GM19397 (cell line): ENCODE data around the gene PHF5A.
A peak's percentile ranks its signal among the peaks of the same experiment; 100 is the strongest.

Source experiments
- ATAC-seq: cut with Tn5 transposase; IDR thresholded peaks from one replicate; pipeline ENCODE4 v1.9.1; 2021; ENCODE audit warnings: mild to moderate bottlenecking, moderate library complexity; ENCODE audit not compliant: unreplicated experiment

The PHF5A gene, protein sequence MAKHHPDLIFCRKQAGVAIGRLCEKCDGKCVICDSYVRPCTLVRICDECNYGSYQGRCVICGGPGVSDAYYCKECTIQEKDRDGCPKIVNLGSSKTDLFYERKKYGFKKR

DNA sequence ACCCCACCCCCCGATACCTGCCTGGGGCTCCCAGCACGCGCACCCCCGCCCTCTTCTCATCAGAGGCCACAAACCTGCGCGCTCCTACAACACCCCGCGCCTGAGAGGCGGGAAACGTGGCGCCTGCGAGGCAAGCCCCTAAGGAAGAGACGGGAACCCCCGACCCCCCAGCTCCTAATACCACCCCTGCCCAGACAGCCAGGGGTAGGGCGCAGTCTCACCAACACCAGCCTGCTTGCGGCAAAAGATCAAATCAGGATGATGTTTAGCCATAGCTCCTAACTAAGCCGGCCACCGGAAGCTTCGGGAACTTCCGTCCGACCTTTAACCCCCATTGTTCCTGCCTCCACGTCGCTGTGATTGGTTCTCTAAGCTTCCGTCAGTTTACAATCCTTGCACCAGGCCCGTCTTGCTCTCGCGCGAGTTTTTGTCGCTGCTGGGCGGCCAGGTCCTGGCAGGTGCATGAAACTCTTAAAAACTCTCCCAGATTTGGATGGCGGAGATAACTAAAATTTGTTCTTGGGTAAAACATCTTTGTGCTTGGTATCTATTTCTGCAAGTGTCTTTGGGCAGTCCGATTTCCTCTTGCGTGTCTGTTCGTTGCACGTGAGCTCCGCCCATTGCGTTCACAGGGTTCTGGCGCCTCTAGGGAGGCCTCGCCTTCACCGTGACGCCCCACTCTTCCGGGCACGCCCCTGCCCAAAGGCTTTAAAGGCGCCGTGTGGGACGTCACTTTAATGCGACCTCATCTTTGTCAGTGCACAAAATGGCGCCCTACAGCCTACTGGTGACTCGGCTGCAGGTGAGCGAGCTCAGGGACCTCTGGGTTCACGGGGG lies at the start of gene PHF5A, which contains the start of gene ACO2:
Gene PHF5A, minus strand, starts transcription at position 312 of the 837 bp plus-strand sequence. Its CDS starts 39 bp downstream, at position 273.
Gene ACO2, plus strand, starts transcription at position 737 of the 837 bp plus-strand sequence. Its CDS starts 30 bp downstream, at position 767.
- peak; percentile 89 for ATAC-seq

DNA sequence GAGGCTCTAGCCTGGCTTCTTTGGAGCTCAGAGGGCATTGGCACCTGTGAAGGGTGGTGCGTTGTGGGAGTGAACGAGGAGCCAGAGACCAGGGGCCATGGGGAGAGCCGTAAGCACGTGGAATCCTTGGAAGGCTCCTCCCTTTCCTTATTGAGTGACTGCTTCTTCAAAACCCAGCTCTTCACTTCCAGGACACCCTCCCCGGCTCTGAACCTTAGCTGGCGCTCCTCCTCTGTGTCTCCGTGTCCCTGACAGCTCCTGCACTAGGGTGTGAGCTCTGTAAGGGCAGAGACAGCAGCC lies 49.5 kb upstream of the PHF5A start:
- no peak for ATAC-seq

DNA sequence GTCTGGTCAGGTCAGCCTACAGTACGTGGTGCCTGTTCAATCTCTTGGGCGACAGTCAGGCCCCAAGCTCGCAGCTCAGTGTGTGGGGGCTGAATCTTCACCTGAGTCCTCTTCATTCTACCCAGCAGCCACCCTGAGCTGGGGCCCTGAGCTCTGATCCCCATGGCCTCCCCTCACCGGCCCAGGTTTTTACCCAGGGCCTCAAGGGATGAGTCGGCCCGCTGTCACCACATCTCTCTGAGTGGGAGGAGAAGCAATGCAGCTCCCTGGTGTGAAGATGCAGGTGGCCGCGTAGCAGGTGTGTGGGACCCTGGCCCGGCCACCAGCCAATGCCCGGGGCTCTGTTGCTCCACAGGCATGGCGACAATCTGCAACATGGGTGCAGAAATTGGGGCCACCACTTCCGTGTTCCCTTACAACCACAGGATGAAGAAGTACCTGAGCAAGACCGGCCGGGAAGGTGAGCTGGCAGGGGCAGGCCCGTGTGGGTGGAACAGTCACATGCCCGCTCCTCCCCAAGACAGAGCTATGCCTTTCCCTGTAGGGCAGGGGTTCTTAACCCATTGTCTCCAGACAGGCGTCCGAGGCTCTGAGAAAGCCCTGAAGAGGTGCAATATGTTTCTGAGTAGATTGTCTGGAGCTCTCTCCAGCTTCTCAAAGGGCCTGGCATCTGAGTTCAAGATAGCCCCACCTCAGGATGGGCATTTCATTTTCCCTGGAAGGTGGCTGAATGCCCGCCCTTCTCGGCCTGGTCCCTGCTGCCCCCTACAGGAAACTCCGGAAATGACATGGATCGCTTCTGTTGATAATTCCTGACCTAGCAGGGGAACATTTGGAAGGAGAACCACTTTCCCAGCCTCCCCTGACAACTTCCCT lies 48.9 kb upstream of the PHF5A start:
- no peak for ATAC-seq

DNA sequence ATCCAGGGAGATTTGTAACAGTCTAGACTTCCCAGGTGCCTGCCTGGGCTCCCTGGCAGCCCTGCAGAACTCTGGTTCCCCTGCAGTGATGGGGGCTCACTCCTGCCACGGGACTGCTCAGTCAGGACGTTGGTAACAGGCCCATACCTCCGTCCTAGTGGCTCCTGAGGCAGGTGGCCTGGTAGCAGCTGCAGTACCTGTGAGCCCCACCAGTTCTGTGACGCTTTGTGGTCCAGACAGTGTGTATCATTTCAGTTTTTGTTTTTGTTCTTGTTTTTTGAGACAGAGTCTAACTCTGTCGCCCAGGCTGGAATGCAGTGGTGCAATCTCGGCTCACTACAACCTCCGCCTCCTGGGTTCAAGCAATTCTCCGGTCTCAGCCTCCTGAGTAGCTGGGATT lies 48.0 kb upstream of the PHF5A start:
- ATAC-seq, result no peak

GRCh38 chr22:41513391-41513790 lies 44.9 kb upstream of the PHF5A start:
- no peak for ATAC-seq

DNA sequence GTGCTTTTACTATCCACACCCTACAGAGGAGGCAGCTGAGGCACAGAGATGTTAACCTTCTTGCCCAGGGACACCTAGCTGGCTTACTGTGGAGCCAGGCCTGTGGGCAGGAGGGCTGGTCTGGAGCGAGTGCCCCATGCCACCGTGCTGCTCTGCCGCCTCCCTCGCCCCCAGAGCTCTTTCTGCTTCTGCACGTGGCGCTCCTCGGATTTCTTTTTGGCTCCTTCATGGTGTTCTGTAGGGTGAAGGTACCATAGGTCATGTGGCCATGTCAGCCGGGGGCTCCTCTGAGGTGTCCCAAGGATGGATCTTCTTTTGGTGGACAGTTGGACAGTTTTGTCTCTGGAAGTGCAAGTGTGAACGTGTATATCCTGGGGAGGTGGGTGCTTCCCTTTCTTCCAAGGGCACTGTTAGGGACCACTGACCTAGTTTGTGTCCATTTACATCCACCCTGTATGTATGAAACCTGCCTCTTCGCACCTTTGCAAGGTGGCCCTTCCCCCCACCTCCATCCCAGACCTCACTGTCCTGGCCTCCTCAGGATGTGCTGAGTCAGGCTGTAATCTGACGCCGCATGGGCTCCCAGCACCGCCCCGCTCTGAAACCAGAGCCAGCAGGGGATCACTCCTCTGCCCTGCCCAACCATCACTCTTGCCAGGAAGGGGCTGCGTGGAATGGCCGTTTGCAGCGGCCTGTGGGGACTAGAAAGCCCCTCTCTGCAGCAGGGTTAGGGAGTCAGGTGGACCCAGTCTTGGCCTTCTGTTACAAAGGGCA lies 44.1 kb upstream of the PHF5A start:
- no peak for ATAC-seq

GRCh38 chr22:41511521-41511968 lies 43.1 kb upstream of the PHF5A start:
- ATAC-seq, result no peak

- ATAC-seq, result no peak
These were observed 40.3 kb upstream of the PHF5A start for GRCh38 chr22:41508770-41509170.

- ATAC-seq, result no peak
These were observed 39.0 kb upstream of the PHF5A start for GRCh38 chr22:41507330-41508063.

GRCh38 chr22:41505511-41506220 lies 37.2 kb upstream of the PHF5A start:
- ATAC-seq, result no peak

DNA sequence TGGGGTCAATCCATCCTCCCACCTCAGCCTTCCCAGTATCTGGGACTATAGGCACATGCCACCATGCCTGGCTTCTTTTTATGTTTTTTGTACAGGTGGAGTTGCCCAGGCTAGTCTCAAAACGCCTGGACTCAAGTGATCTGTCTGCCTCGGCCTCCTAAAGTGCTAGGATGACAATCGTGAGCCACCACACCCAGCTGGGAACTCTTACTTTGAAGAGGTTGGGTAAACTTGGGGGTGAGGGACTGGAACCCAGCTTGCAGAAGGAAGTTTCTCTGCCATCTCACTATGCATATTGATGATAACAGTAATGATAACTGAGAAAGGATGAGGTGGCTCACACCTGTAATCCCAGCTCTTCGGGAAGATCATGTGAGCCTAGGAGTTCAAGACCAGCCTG lies 36.3 kb upstream of the PHF5A start:
- ATAC-seq, result no peak

- ATAC-seq, result no peak
These were observed 35.9 kb upstream of the PHF5A start for GRCh38 chr22:41504397-41504796.

GRCh38 chr22:41501209-41501608 lies 32.7 kb upstream of the PHF5A start:
- ATAC-seq, result no peak

DNA sequence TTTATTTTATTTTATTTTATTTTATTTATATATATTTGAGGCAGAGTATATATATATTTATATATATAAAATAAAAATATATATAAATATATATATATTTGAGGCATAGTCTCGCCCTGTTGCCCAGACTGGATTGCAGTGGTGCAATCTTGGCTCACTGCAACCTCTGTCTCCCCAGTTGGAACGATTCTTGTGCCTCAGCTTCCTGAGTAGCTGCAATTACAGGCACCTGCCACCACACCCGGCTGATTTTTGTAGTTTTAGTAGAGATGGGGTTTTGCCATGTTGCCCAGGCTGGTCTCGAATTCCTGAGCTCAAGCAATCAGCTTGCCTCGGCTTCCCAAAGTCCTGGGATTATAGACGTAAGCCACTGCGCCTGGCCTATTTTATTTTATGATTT lies 31.8 kb upstream of the PHF5A start:
- no peak for ATAC-seq

DNA sequence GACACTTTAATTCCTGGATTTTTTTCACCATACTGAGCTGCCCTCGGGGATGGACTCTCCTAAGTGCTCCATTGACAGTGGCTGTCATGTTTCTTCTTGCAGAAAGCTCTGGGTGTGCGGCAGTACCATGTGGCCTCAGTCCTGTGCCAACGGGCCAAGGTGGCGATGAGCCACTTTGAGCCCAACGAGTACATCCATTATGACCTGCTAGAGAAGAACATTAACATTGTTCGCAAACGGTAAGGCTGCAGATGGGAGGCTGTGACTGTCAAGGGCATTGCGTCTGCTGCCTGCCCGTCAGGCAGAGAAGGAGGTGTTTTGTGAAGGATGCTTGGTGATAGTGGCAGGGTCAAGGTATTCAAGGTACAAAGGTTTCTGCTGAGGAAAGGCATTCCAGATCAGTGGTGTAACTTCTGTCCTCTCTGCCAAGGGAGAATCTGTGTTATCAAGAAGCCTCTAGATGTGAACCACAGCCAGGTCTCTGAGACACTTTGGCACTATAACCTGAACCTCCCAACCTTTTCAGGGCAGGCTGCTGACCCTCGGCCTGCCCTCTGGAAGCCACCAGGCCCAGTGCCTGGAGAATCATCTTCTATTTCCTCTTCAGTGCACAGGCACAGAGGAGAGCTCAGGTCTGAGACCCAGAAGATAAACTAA lies 31.3 kb upstream of the PHF5A start:
- no peak for ATAC-seq

DNA sequence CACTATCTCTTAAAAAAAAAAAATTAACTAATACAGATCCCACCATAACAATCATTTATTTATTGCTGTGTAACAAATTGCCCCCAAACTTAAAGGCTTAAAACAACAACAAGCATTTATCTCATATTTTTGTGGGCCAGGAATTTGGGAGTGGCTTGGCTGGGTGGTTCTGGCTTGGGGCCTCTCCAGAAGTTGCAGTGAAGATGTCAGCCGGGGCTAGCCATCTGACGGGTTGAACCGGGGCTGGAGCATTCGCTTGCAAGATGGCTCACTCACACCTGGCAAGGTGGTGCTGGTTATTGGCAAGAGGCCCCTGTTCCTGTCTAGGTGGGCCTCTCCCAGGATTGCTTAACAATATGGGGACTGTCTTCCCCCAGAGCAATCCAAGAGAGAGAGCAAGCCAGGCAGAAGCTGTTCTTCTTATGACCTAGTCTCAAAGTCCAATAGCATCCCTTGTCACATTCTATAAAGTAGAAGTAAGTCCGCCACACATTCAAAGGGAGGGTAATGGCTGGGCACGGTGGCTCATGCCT lies 29.9 kb upstream of the PHF5A start:
- ATAC-seq, result no peak

DNA sequence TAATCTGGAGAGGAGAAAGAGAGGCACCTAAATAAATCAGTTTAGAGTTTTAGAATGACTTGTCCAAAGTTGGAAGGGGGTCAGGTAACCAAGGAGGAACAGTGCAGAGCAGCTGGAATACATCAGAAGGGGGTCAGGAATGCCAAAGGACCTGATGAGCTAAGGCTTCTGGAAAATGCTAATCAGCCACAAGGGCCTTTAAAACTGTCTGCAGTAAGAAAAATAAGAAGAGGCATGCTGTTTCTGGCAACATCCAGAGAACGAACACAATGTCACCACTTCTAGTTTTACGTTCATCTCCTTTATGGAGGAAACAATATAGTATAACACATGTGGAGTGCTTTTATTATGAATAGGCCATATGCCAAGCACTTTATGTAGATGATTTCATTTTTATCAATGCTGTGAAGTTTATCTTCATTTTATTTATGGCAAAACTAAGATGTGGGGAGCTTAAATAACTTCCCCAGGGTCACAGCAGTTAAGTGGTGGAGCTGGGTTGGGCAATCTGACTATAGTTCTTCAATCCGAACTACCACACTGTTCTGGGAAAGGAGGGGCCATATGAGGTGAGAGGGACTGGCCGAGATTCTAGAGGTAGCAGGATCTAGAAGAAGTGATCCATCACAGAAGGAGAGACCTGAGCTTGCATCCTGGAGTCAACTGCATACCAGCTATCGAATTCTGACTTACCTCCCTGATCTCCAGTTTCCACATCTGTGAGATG lies 23.0 kb upstream of the PHF5A start:
- ATAC-seq, result no peak
